ENCODE data around the gene SLC44A2. TPM values are rescaled to one million over a fixed set of nuclear protein-coding genes. Genes with fewer than 3 reads are reported as not detected.

SLC44A2 gene
- total and polyA plus RNA-seq, 2 of the 8 experiments (the other 6 are each of a cell fraction or from before 2014, with no cell fraction given): 105 to 120 TPM

DNA sequence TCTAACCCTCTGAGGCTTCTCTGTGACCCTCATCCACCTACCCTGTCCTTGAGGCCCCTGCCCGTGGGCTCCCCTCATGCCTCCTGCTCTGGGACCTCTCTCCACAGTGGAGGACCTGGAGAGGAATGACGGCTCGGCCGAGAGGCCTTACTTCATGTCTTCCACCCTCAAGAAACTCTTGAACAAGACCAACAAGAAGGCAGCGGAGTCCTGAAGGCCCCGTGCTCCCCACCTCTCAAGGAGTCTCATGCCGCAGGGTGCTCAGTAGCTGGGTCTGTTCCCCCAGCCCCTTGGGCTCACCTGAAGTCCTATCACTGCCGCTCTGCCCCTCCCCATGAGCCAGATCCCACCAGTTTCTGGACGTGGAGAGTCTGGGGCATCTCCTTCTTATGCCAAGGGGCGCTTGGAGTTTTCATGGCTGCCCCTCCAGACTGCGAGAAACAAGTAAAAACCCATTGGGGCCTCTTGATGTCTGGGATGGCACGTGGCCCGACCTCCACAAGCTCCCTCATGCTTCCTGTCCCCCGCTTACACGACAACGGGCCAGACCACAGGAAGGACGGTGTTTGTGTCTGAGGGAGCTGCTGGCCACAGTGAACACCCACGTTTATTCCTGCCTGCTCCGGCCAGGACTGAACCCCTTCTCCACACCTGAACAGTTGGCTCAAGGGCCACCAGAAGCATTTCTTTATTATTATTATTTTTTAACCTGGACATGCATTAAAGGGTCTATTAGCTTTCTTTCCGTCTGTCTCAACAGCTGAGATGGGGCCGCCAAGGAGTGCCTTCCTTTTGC is 18.0 kb downstream of the SLC44A2 start (continued):
- TF ChIP-seq, protein P1, sequence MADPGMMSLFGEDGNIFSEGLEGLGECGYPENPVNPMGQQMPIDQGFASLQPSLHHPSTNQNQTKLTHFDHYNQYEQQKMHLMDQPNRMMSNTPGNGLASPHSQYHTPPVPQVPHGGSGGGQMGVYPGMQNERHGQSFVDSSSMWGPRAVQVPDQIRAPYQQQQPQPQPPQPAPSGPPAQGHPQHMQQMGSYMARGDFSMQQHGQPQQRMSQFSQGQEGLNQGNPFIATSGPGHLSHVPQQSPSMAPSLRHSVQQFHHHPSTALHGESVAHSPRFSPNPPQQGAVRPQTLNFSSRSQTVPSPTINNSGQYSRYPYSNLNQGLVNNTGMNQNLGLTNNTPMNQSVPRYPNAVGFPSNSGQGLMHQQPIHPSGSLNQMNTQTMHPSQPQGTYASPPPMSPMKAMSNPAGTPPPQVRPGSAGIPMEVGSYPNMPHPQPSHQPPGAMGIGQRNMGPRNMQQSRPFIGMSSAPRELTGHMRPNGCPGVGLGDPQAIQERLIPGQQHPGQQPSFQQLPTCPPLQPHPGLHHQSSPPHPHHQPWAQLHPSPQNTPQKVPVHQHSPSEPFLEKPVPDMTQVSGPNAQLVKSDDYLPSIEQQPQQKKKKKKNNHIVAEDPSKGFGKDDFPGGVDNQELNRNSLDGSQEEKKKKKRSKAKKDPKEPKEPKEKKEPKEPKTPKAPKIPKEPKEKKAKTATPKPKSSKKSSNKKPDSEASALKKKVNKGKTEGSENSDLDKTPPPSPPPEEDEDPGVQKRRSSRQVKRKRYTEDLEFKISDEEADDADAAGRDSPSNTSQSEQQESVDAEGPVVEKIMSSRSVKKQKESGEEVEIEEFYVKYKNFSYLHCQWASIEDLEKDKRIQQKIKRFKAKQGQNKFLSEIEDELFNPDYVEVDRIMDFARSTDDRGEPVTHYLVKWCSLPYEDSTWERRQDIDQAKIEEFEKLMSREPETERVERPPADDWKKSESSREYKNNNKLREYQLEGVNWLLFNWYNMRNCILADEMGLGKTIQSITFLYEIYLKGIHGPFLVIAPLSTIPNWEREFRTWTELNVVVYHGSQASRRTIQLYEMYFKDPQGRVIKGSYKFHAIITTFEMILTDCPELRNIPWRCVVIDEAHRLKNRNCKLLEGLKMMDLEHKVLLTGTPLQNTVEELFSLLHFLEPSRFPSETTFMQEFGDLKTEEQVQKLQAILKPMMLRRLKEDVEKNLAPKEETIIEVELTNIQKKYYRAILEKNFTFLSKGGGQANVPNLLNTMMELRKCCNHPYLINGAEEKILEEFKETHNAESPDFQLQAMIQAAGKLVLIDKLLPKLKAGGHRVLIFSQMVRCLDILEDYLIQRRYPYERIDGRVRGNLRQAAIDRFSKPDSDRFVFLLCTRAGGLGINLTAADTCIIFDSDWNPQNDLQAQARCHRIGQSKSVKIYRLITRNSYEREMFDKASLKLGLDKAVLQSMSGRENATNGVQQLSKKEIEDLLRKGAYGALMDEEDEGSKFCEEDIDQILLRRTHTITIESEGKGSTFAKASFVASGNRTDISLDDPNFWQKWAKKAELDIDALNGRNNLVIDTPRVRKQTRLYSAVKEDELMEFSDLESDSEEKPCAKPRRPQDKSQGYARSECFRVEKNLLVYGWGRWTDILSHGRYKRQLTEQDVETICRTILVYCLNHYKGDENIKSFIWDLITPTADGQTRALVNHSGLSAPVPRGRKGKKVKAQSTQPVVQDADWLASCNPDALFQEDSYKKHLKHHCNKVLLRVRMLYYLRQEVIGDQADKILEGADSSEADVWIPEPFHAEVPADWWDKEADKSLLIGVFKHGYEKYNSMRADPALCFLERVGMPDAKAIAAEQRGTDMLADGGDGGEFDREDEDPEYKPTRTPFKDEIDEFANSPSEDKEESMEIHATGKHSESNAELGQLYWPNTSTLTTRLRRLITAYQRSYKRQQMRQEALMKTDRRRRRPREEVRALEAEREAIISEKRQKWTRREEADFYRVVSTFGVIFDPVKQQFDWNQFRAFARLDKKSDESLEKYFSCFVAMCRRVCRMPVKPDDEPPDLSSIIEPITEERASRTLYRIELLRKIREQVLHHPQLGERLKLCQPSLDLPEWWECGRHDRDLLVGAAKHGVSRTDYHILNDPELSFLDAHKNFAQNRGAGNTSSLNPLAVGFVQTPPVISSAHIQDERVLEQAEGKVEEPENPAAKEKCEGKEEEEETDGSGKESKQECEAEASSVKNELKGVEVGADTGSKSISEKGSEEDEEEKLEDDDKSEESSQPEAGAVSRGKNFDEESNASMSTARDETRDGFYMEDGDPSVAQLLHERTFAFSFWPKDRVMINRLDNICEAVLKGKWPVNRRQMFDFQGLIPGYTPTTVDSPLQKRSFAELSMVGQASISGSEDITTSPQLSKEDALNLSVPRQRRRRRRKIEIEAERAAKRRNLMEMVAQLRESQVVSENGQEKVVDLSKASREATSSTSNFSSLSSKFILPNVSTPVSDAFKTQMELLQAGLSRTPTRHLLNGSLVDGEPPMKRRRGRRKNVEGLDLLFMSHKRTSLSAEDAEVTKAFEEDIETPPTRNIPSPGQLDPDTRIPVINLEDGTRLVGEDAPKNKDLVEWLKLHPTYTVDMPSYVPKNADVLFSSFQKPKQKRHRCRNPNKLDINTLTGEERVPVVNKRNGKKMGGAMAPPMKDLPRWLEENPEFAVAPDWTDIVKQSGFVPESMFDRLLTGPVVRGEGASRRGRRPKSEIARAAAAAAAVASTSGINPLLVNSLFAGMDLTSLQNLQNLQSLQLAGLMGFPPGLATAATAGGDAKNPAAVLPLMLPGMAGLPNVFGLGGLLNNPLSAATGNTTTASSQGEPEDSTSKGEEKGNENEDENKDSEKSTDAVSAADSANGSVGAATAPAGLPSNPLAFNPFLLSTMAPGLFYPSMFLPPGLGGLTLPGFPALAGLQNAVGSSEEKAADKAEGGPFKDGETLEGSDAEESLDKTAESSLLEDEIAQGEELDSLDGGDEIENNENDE (IDR thresholded peaks at IDR 0.05; ENCODE audit: insufficient replicate concordance, low read length): no peak
- no peak for TF ChIP-seq CREB1 (IDR thresholded peaks at IDR 0.05)

All from H1 (cell line).